HCT116 (cell line): ENCODE data around the gene PLP1. TPM values are rescaled to one million over a fixed set of nuclear protein-coding genes. Genes with fewer than 3 reads are reported as not detected.
"Not testable (repeated sequence)": the region's sequence is repeated elsewhere in the genome, so short reads cannot be mapped to it uniquely, and the experiment has no call there.

Experiments used
- ATAC-seq: fragments of 200-7000 bp; cut with Tn5 transposase; 2 replicates; pipeline ENCODE4 v1.9.1; 2020; ENCODE audit warnings: mild to moderate bottlenecking, moderate library complexity
- BruUV-seq: library from RNA; stranded (reverse); fragments of 400-500 nt; replicated peaks from 2 replicates; lab custom pipeline; 2021; lab: Mats Ljungman, UMichigan
- CTCF ChIA-PET: fragments of 300-600 bp; sonication (Branson Sonifier 250); formaldehyde crosslinking; loops from one replicate; lab custom pipeline; 2021; ENCODE audit warnings: antibody characterized with exemption; lab: Charles Lee
- POLR2A ChIA-PET: fragments of 300-600, 350-600 bp; sonication (Branson Sonifier 250); formaldehyde crosslinking; loops from one replicate; lab custom pipeline; 2021; ENCODE audit warnings: antibody characterized with exemption; lab: Charles Lee
- RAD21 ChIA-PET, 2 experiments: fragments of 300-600 bp; sonication (Branson Sonifier 250); formaldehyde crosslinking; loops; one replicate each; lab custom pipeline; 2023; ENCODE audit warnings: low total read pairs in 2 of 2; ENCODE audit not compliant: uncharacterized antibody in 2 of 2, unreplicated experiment in 2 of 2, low non-redundant PET in 1 of 2; lab: Charles Lee
- DNase-seq: peaks from one replicate; pipeline ENCODE4 v3.0.0-alpha.2; 2010; ENCODE audit warnings: low read depth, low spot score
- H2AFZ ChIP-seq: fragments of 200-600 bp; shearing (Covaris generic), sonication (generic); 2 replicates; pipeline ENCODE4 v1.6.1; 2017; ENCODE audit warnings: low read depth, mixed run types, mixed read lengths, antibody characterized with exemption, low read length; ENCODE audit not compliant: poor library complexity, severe bottlenecking
- H3K27ac ChIP-seq: 2 replicates; pipeline ENCODE4 v1.5.1; 2012; ENCODE audit warnings: low read depth, low read length
- H3K27me3 ChIP-seq: fragments of 200-600 bp; sonication (generic); 2 replicates; pipeline ENCODE4 v1.6.1; 2016; ENCODE audit warnings: mixed run types, low read length, mixed read lengths; ENCODE audit not compliant: insufficient read depth
- H3K36me3 ChIP-seq, 2 experiments: fragments of 200-500 bp in 1 of 2; fragments of 200-600 bp in 1 of 2; sonication (Bioruptor generic) in 1 of 2; sonication (generic) in 1 of 2; 2 replicates each; pipeline versions ENCODE4 v1.5.1 to v1.6.1; 2014 to 2016; ENCODE audit warnings: low read length in 2 of 2, inconsistent platforms in 1 of 2, mixed read lengths in 1 of 2, mixed run types in 1 of 2; ENCODE audit not compliant: insufficient read depth in 2 of 2, control insufficient read depth in 1 of 2
- H3K4me1 ChIP-seq, 2 experiments: fragments of 200-600 bp in 1 of 2; sonication (generic) in 1 of 2; 2 replicates each; pipeline versions ENCODE4 v1.5.1 to v1.6.1; 2012 to 2017; ENCODE audit warnings: low read length in 2 of 2, inconsistent platforms in 1 of 2, mild to moderate bottlenecking in 1 of 2, mixed read lengths in 1 of 2, mixed run types in 1 of 2, moderate library complexity in 1 of 2; ENCODE audit not compliant: insufficient read depth in 2 of 2, control insufficient read depth in 1 of 2
- H3K4me2 ChIP-seq: fragments of 200-600 bp; sonication (generic); 2 replicates; pipeline ENCODE4 v1.6.1; 2017; ENCODE audit warnings: mixed run types, low read length, mixed read lengths
- H3K4me3 ChIP-seq, 2 experiments: fragments of 200-600 bp in 1 of 2; sonication (generic) in 1 of 2; replicated peaks in 1 of 2; 2 replicates each; pipeline ENCODE4 v1.5.1; 2011 to 2016; ENCODE audit warnings: low read length in 2 of 2, control low read depth in 1 of 2, low read depth in 1 of 2, mild to moderate bottlenecking in 1 of 2, mixed read lengths in 1 of 2, mixed run types in 1 of 2
- H3K79me2 ChIP-seq: fragments of 200-600 bp; sonication (generic); 2 replicates; pipeline ENCODE4 v1.6.1; 2017; ENCODE audit warnings: mild to moderate bottlenecking, mixed run types, low read length, moderate library complexity, mixed read lengths; ENCODE audit not compliant: insufficient read depth
- H3K9ac ChIP-seq: fragments of 200-600 bp; sonication (generic); 2 replicates; pipeline ENCODE4 v1.6.1; 2016; ENCODE audit warnings: low read length, mixed read lengths
- H3K9me2 ChIP-seq: fragments of 200-600 bp; sonication (generic), shearing (Covaris generic); 2 replicates; pipeline ENCODE4 v1.6.1; 2017; ENCODE audit warnings: mixed run types, mild to moderate bottlenecking, moderate library complexity; ENCODE audit not compliant: insufficient read depth
- H3K9me3 ChIP-seq, 2 experiments: fragments of 200-500 bp in 1 of 2; fragments of 200-600 bp in 1 of 2; sonication (Bioruptor generic) in 1 of 2; sonication (generic) in 1 of 2; 2 replicates each; pipeline ENCODE4 v1.6.1; 2014 to 2017; ENCODE audit warnings: low read length in 2 of 2, mixed read lengths in 2 of 2, inconsistent platforms in 1 of 2, low read depth in 1 of 2, mild to moderate bottlenecking in 1 of 2, mixed run types in 1 of 2, moderate library complexity in 1 of 2; ENCODE audit not compliant: control insufficient read depth in 1 of 2, insufficient read depth in 1 of 2
- H4K20me1 ChIP-seq: fragments of 200-600 bp; sonication (generic), shearing (Covaris generic); 2 replicates; pipeline ENCODE4 v1.6.1; 2017; ENCODE audit warnings: mixed run types, mild to moderate bottlenecking, moderate library complexity; ENCODE audit not compliant: insufficient read depth
- ATF3 ChIP-seq: IDR thresholded peaks from 2 replicates; pipeline ENCODE4 v1.6.1; 2012
- ELF1 ChIP-seq: IDR thresholded peaks from 2 replicates; pipeline ENCODE4 v1.6.1; 2012; ENCODE audit warnings: low read depth, borderline replicate concordance
- EZH2 ChIP-seq: fragments of 200-600 bp; sonication (generic); IDR thresholded peaks from 2 replicates; pipeline ENCODE4 v1.6.1; 2017; ENCODE audit warnings: antibody characterized with exemption, mixed run types
- JUND ChIP-seq: IDR thresholded peaks from 2 replicates; pipeline ENCODE4 v1.6.1; 2012
- POLR2A ChIP-seq: IDR thresholded peaks from 2 replicates; pipeline ENCODE4 v1.7.0; 2011; ENCODE audit warnings: borderline replicate concordance; ENCODE audit not compliant: insufficient read depth, insufficient read length; ENCODE audit errors: extremely low read depth
- POLR2AphosphoS5 ChIP-seq: IDR thresholded peaks from 2 replicates; pipeline ENCODE4 v1.6.1; 2011; ENCODE audit warnings: mild to moderate bottlenecking, low read depth, low read length, moderate library complexity
- TCF7L2 ChIP-seq: IDR thresholded peaks from 2 replicates; pipeline ENCODE4 v1.7.0; 2011; ENCODE audit warnings: borderline replicate concordance, inconsistent platforms; ENCODE audit not compliant: insufficient read depth, insufficient read length; ENCODE audit errors: extremely low read depth
- ZNF274 ChIP-seq: fragments of 200-500 bp; sonication (Bioruptor generic); IDR thresholded peaks from 2 replicates; pipeline ENCODE4 v1.6.1; 2014; ENCODE audit warnings: mild to moderate bottlenecking, low read depth, low read length, inconsistent platforms
- intact Hi-C: fragments of 100-400 bp; cut with micrococcal nuclease; formaldehyde crosslinking; loops from 2 replicates; pipeline ENCODE4 v1.10.0; 2022
- total RNA-seq: library from RNA; stranded (reverse); gene quantifications from one replicate; pipeline ENCODE4 v1.2.1, GENCODE V29; 2021; ENCODE audit not compliant: unreplicated experiment

The PLP1 gene
- total RNA-seq, 1 experiment from 2014 or later, result not detected

- ATAC-seq (no peak), DNase-seq (no peak)
- intact Hi-C loops, result no loop called here
- CTCF ChIA-PET, result no interaction called here
- BruUV-seq, result no TSS peak
- Histone ChIP-seq H3K79me2 (no peaks in the 10 kb centered on the region), H3K9me3 (no peaks in the 10 kb centered on the region), H3K9ac (no peak overlapping the region), H4K20me1 (no peaks in the 10 kb centered on the region), H3K27me3 (0 out of 2 replicates have a peak, but pooled peaks cover 3% of the 10 kb centered on the region), H3K4me1 (no peaks in the 10 kb centered on the region), H3K4me3 (no peak overlapping the region), H3K27ac (no peak overlapping the region)
- RAD21 ChIA-PET, result no interaction called here
- TF ChIP-seq EZH2, result no peak
- no peak for TF ChIP-seq POLR2AphosphoS5
- TF ChIP-seq POLR2A, result no peak
- no peak for TF ChIP-seq TCF7L2
- no peak for TF ChIP-seq ATF3
- TF ChIP-seq JUND, result no peak
- TF ChIP-seq ZNF274, result no peak
- no peak for TF ChIP-seq ELF1
- TF ChIP-seq, all 23 proteins: peak for 0
- Histone ChIP-seq H2AFZ (no peak overlapping the region), H3K4me2 (no peak overlapping the region), H3K36me3 (no peaks in the 10 kb centered on the region), H3K9me2 (no peaks in the 10 kb centered on the region)
- POLR2A ChIA-PET, result no interaction called here
Measured at GRCh38 chrX:103811858-103812257, 35.2 kb downstream of the PLP1 start.

GRCh38 chrX:103817101-103817500 is 40.5 kb downstream of the PLP1 start:
- BruUV-seq, H3K9me3 ChIP-seq, H4K20me1 ChIP-seq, H3K36me3 ChIP-seq, H3K9ac ChIP-seq, H3K79me2 ChIP-seq, DNase-seq, H2AFZ ChIP-seq, POLR2A ChIA-PET, H3K4me3 ChIP-seq, H3K4me2 ChIP-seq, H3K27ac ChIP-seq, H3K27me3 ChIP-seq, RAD21 ChIA-PET, H3K4me1 ChIP-seq, H3K9me2 ChIP-seq: not testable (repeated sequence)
- intact Hi-C loops, result loop anchor here (1.0 to 2.0 kb wide), 3 partner anchors 106 to 284 kb away; no protein-coding TSS in a partner anchor
- peak; percentile 11; the same call in 1 of the 2 replicates for ATAC-seq
- CTCF ChIA-PET, result interaction anchor here (0.6 kb wide), 1 partner anchor 284 kb away, joined by 3 read pairs; no protein-coding TSS in a partner anchor
